Naive thymus-derived CD4-positive, alpha-beta T cell (primary cell): ENCODE measurements around the gene DHRS7B. TPM values are rescaled to one million over a fixed set of nuclear protein-coding genes. Genes with fewer than 3 reads are reported as not detected.
"Not testable (repeated sequence)": the region's sequence is repeated elsewhere in the genome, so short reads cannot be mapped to it uniquely, and the experiment has no call there.

ENCODE experiments used
- ATAC-seq: fragments of 150-1000 bp; cut with Tn5 transposase; 2 replicates; pipeline ENCODE4 v1.10.0; 2021; ENCODE audit warnings: mild to moderate bottlenecking, moderate library complexity
- CTCF ChIA-PET: fragments of 350-600 bp; sonication (Branson Sonifier 250); formaldehyde crosslinking; loops from one replicate; lab custom pipeline; 2021; ENCODE audit warnings: antibody characterized with exemption; lab: Charles Lee
- POLR2A ChIA-PET: fragments of 350-600 bp; sonication (Branson Sonifier 250); formaldehyde crosslinking; loops from one replicate; lab custom pipeline; 2021; ENCODE audit warnings: antibody characterized with exemption, inconsistent platforms; lab: Charles Lee
- DNase-seq, 9 donors: peaks; one replicate each; pipeline versions ENCODE4 v3.0.0 to v3.0.0-alpha.2; 2020 to 2022; ENCODE audit warnings: mixed read lengths in 1 of 9
- H3K27ac ChIP-seq: one replicate; pipeline ENCODE4 v1.7.0; 2013; ENCODE audit warnings: mild to moderate bottlenecking, low read depth, low read length, moderate library complexity
- H3K27me3 ChIP-seq, 2 donors: one replicate each; pipeline ENCODE4 v1.7.0; 2013; ENCODE audit warnings: low read length in 2 of 2, mild to moderate bottlenecking in 2 of 2, moderate library complexity in 2 of 2; ENCODE audit not compliant: control insufficient read depth in 2 of 2, insufficient read depth in 2 of 2
- H3K36me3 ChIP-seq, 3 experiments: 1 replicate in 2 of 3; 2 replicates in 1 of 3; pipeline ENCODE4 v1.7.0; 2013; ENCODE audit warnings: low read length in 3 of 3, mild to moderate bottlenecking in 3 of 3, moderate library complexity in 1 of 3; ENCODE audit not compliant: insufficient read depth in 3 of 3, control insufficient read depth in 2 of 3
- H3K4me1 ChIP-seq, 2 donors: one replicate each; pipeline ENCODE4 v1.7.0; 2013; ENCODE audit warnings: low read length in 2 of 2, mild to moderate bottlenecking in 2 of 2, moderate library complexity in 1 of 2; ENCODE audit not compliant: control insufficient read depth in 2 of 2, insufficient read depth in 2 of 2
- H3K4me3 ChIP-seq: 2 replicates; pipeline ENCODE4 v1.7.0; 2013; ENCODE audit warnings: mild to moderate bottlenecking, low read length
- H3K9me3 ChIP-seq, 3 experiments: 1 replicate in 2 of 3; 2 replicates in 1 of 3; pipeline ENCODE4 v1.7.0; 2013; ENCODE audit warnings: low read length in 3 of 3; ENCODE audit not compliant: control insufficient read depth in 2 of 3
- H3K27ac Mint-ChIP-seq, 9 donors: one replicate each; pipeline ENCODE4 v1.8.0; 2020 to 2022; ENCODE audit warnings: mixed read lengths in 9 of 9, mild to moderate bottlenecking in 8 of 9, moderate library complexity in 5 of 9, inconsistent platforms in 2 of 9
- H3K27me3 Mint-ChIP-seq, 5 donors: one replicate each; pipeline ENCODE4 v1.8.0; 2021 to 2022; ENCODE audit warnings: mixed read lengths in 5 of 5, mild to moderate bottlenecking in 1 of 5
- H3K36me3 Mint-ChIP-seq, 5 donors: one replicate each; pipeline ENCODE4 v1.8.0; 2020 to 2022; ENCODE audit warnings: mixed read lengths in 5 of 5, mild to moderate bottlenecking in 3 of 5, inconsistent platforms in 1 of 5
- H3K4me1 Mint-ChIP-seq, 7 donors: one replicate each; pipeline ENCODE4 v1.8.0; 2020 to 2022; ENCODE audit warnings: mixed read lengths in 7 of 7, mild to moderate bottlenecking in 3 of 7, inconsistent platforms in 1 of 7
- H3K4me3 Mint-ChIP-seq, 10 donors: one replicate each; pipeline ENCODE4 v1.8.0; 2020 to 2022; ENCODE audit warnings: mild to moderate bottlenecking in 10 of 10, mixed read lengths in 10 of 10, moderate library complexity in 6 of 10, inconsistent platforms in 2 of 10
- H3K9me3 Mint-ChIP-seq, 11 donors: one replicate each; pipeline ENCODE4 v1.8.0; 2020 to 2022; ENCODE audit warnings: mixed read lengths in 11 of 11, mild to moderate bottlenecking in 4 of 11, inconsistent platforms in 1 of 11, moderate library complexity in 1 of 11
- intact Hi-C, 2 donors: fragments of 100-400 bp; cut with micrococcal nuclease; formaldehyde crosslinking; loops; one replicate each; pipeline ENCODE4 v1.15.1; 2023
- polyA plus RNA-seq, 2 donors: library from polyadenylated mRNA; unstranded; fragments of 300-500 nt; fragmentation: Illumina TruSeq; gene quantifications; one replicate each; pipeline ENCODE4 v1.2.3, GENCODE V29; 2021
- total RNA-seq, 6 experiments: library from RNA in 5 of 6; stranded (reverse) in 5 of 6; gene quantifications; 1 replicate in 5 of 6; 2 replicates in 1 of 6; pipeline ENCODE4 v1.2.3 and lab custom pipeline; 2021 to 2026

The DHRS7B gene
- total and polyA plus RNA-seq, 7 experiments from 2014 or later, result 5.9 to 15.1 (median 10.0) TPM

DNA sequence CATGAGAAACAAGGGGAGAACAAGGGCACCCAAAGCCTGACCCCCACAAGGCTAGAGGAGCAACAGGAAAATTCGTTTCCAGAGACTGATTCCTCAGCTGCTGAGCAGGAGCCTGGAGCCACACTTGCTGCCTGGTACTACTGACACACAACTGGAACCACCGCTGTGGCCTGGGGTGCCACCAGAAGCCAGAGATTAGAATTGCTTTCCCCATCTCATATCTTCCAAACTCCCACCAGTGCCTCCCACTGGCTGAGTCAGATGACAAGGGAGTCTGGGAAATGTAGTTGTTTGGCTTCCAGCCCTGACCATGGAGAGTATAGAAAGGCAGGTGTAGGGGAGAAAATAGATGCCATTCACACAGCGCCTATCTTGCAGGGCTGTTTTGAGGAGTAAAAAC is 91.3 kb downstream of the DHRS7B start:
- ATAC-seq, result no peak
- H3K9me3 Mint-ChIP-seq, result peaks cover 0 to 2% (median 0%) of the 10 kb centered on the region in 11 donors

GRCh38 chr17:21218831-21219380 is 92.1 kb downstream of the DHRS7B start:
- Mint-ChIP-seq H3K4me1 (peaks cover 17 to 34% (median 24%) of the 10 kb centered on the region in 7 donors), H3K27ac (no peak overlapping the region), H3K4me3 (no peak overlapping the region), H3K27me3 (no peaks in the 10 kb centered on the region), H3K36me3 (peaks cover 2 to 20% (median 4%) of the 10 kb centered on the region in 5 donors), H3K9me3 (peaks cover 0 to 2% (median 0%) of the 10 kb centered on the region in 11 donors)
- Histone ChIP-seq H3K27ac (no peak overlapping the region), H3K4me1 (peaks cover 5 to 12% of the 10 kb centered on the region in 2 donors), H3K9me3 (no peaks in the 10 kb centered on the region), H3K27me3 (no peaks in the 10 kb centered on the region), H3K4me3 (no peak overlapping the region), H3K36me3 (peaks cover 0 to 4% (median 0%) of the 10 kb centered on the region in 3 experiments)
- ChIA-PET CTCF (no interaction called here), POLR2A (no interaction called here)
- ATAC-seq (no peak), DNase-seq (no peak)
- intact Hi-C loops, result no loop called here

More for the DNA sequence above, 91.3 kb downstream of the DHRS7B start:
- Histone ChIP-seq H3K27ac (no peak overlapping the region), H3K4me3 (no peak overlapping the region), H3K27me3 (no peaks in the 10 kb centered on the region), H3K4me1 (peaks cover 8 to 13% of the 10 kb centered on the region in 2 donors), H3K36me3 (peaks cover 0 to 8% (median 0%) of the 10 kb centered on the region in 3 experiments), H3K9me3 (no peaks in the 10 kb centered on the region)
- H3K4me1 Mint-ChIP-seq, result peaks cover 20 to 39% (median 28%) of the 10 kb centered on the region in 7 donors
- no peak overlapping the region for H3K4me3 Mint-ChIP-seq
- peak in 1 of 9 donors; percentile 38 for DNase-seq
- intact Hi-C loops, result no loop called here
- ChIA-PET POLR2A (no interaction called here), CTCF (interaction anchor here (0.9 kb wide), 1 partner anchor 99 kb away, joined by 3 read pairs; no protein-coding TSS in a partner anchor)
- no peak overlapping the region for H3K27ac Mint-ChIP-seq
- H3K27me3 Mint-ChIP-seq, result no peaks in the 10 kb centered on the region
- peaks cover 2 to 20% (median 4%) of the 10 kb centered on the region in 5 donors for H3K36me3 Mint-ChIP-seq

DNA sequence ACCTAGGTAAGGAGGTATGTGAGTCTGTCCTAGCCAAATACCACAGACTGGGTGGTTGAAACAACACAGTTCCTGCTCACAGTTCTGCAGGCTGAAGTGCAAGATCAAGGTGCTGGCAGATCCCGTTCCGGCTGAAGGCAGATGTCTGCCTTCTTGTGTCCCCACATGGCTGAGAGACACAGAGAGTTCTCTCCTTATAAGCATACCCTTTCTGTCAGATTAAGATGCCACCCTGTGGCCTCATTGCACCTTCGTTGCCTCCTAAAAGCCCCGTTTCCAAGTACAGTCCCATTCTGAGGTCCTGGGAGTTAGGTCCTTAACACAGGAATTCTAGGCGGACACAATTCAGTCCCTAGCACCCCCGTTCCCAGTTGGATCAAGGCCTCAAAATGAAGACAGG is 96.3 kb downstream of the DHRS7B start:
- H3K9me3 Mint-ChIP-seq, result peaks cover 0 to 2% (median 0%) of the 10 kb centered on the region in 11 donors
- ChIA-PET CTCF (no interaction called here), POLR2A (no interaction called here)
- no peak overlapping the region for H3K27ac Mint-ChIP-seq
- Histone ChIP-seq H3K4me3 (no peak overlapping the region), H3K4me1 (no peaks in the 10 kb centered on the region), H3K27me3 (no peaks in the 10 kb centered on the region), H3K27ac (no peak overlapping the region), H3K36me3 (peaks cover 0 to 3% (median 0%) of the 10 kb centered on the region in 3 experiments), H3K9me3 (no peaks in the 10 kb centered on the region)
- H3K4me3 Mint-ChIP-seq, result no peak overlapping the region
- H3K4me1 Mint-ChIP-seq, result peaks cover 0 to 6% (median 4%) of the 10 kb centered on the region in 7 donors
- DNase-seq (no peak), ATAC-seq (no peak)
- peaks cover 2 to 20% (median 4%) of the 10 kb centered on the region in 5 donors for H3K36me3 Mint-ChIP-seq
- intact Hi-C loops, result no loop called here
- no peaks in the 10 kb centered on the region for H3K27me3 Mint-ChIP-seq

DNA sequence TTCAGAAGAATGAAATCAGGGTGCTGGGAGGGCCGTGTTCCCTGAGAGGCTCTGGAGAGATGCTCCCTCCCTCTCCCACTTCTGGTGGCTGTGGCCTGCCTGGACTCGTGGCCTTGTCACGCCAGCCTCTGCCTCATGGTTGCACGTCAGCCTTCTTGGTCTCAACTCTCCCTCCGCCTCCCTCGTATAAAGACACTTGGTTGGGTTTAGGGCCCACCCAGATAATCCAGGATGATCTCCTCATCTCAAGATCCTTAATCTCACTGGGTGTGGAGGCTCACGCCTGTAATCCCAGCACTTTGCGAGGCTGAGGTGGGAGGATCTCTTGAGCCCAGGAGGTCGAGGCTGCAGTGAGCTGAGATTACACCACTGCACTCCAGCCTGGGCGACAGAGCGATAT is 100.5 kb downstream of the DHRS7B start:
- H3K4me3 Mint-ChIP-seq, H3K27me3 Mint-ChIP-seq, CTCF ChIA-PET, H3K27ac Mint-ChIP-seq, DNase-seq, ATAC-seq, H3K9me3 Mint-ChIP-seq, H3K27ac ChIP-seq, H3K4me3 ChIP-seq, H3K36me3 ChIP-seq, H3K4me1 Mint-ChIP-seq, H3K27me3 ChIP-seq, H3K9me3 ChIP-seq, POLR2A ChIA-PET, intact Hi-C loops, H3K4me1 ChIP-seq: not testable (repeated sequence)
- peaks cover 0 to 10% (median 7%) of the 10 kb centered on the region in 5 donors for H3K36me3 Mint-ChIP-seq

DNA sequence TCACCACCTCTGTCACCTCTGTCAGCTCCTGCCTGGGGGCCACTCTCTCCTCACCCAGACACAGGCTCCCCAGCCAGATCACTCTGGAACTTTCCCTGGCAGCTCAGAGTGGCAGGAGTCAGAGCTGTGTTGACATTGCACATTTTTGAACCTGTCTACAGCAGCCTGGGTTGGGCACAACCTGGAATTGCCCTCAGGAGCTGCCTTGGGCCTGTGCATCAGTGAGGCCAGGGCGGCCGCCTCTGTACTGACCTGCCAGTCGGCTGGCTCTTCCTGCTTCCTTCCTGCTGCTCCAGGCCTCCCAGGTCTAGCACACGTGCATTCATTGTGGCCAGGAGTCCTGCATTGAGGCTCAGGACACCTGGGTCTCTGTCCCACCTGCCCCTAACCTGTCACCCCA is 101.3 kb downstream of the DHRS7B start:
- Histone ChIP-seq H3K9me3 (no peaks in the 10 kb centered on the region), H3K36me3 (no peaks in the 10 kb centered on the region), H3K27me3 (no peaks in the 10 kb centered on the region), H3K27ac (no peak overlapping the region), H3K4me3 (no peak overlapping the region), H3K4me1 (no peaks in the 10 kb centered on the region)
- ChIA-PET CTCF (no interaction called here), POLR2A (interaction anchor here (0.5 kb wide), 1 partner anchor 184 kb away, joined by 3 read pairs; no protein-coding TSS in a partner anchor)
- Mint-ChIP-seq H3K27me3 (no peaks in the 10 kb centered on the region), H3K9me3 (peaks cover 0 to 15% (median 6%) of the 10 kb centered on the region in 11 donors), H3K4me3 (no peak overlapping the region), H3K4me1 (peaks cover 0 to 3% (median 0%) of the 10 kb centered on the region in 7 donors), H3K27ac (peak overlapping the region in 1 of 9 donors; percentile 90), H3K36me3 (peaks cover 0 to 14% (median 9%) of the 10 kb centered on the region in 5 donors)
- ATAC-seq (no peak), DNase-seq (no peak)
- intact Hi-C loops, result no loop called here

- Histone ChIP-seq H3K4me3 (no peak overlapping the region), H3K27me3 (no peaks in the 10 kb centered on the region), H3K9me3 (no peaks in the 10 kb centered on the region), H3K36me3 (no peaks in the 10 kb centered on the region), H3K27ac (no peak overlapping the region), H3K4me1 (no peaks in the 10 kb centered on the region)
- ATAC-seq (no peak), DNase-seq (no peak)
- Mint-ChIP-seq H3K27ac (no peak overlapping the region), H3K36me3 (peaks cover 0 to 19% (median 9%) of the 10 kb centered on the region in 5 donors), H3K27me3 (no peaks in the 10 kb centered on the region), H3K9me3 (peaks cover 0 to 18% (median 7%) of the 10 kb centered on the region in 11 donors), H3K4me1 (no peaks in the 10 kb centered on the region), H3K4me3 (no peak overlapping the region)
- ChIA-PET CTCF (no interaction called here), POLR2A (no interaction called here)
- intact Hi-C loops, result no loop called here
Measured at GRCh38 chr17:21228845-21229244, 102.1 kb downstream of the DHRS7B start.

DNA sequence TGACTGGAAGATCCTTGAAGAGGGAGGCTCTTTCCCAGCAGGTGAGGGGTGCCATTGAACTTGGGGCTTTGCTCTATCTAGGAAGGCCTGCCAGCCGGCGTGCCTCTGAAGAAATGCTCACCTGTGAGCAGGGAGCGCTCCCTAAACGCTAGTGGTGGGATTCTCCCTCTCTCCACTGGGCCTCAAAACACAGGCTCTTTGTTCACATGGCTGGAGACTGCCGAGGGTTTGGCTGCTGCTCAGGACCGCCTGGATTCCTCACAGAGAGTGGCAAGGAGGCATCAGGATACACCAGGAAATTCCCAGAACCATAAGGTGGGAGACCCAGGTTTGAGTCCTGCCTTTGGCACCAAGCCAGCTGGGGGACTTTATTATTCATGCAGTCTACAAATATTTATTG is 104.8 kb downstream of the DHRS7B start:
- Mint-ChIP-seq H3K27ac (no peak overlapping the region), H3K4me3 (no peak overlapping the region), H3K4me1 (peaks cover 0 to 8% (median 0%) of the 10 kb centered on the region in 7 donors), H3K36me3 (peaks cover 0 to 19% (median 10%) of the 10 kb centered on the region in 5 donors), H3K9me3 (peaks cover 0 to 23% (median 9%) of the 10 kb centered on the region in 11 donors), H3K27me3 (no peaks in the 10 kb centered on the region)
- ChIA-PET CTCF (no interaction called here), POLR2A (interaction anchor here (1.6 kb wide), 1 partner anchor 9 kb away, joined by 4 read pairs; no protein-coding TSS in a partner anchor)
- Histone ChIP-seq H3K27me3 (no peaks in the 10 kb centered on the region), H3K4me1 (no peaks in the 10 kb centered on the region), H3K36me3 (no peaks in the 10 kb centered on the region), H3K27ac (no peak overlapping the region), H3K9me3 (no peaks in the 10 kb centered on the region), H3K4me3 (no peak overlapping the region)
- no peak for ATAC-seq
- intact Hi-C loops, result no loop called here
- no peak for DNase-seq
